ENCODE measurements around the gene ZNF710.

Gene ZNF710

GRCh38 chr15:90015749-90016148 lies 14.6 kb downstream of the ZNF710 start:
- TF ChIP-seq CTCF (IDR thresholded peaks at IDR 0.05; ENCODE audit: control extremely low read depth, extremely low read depth, low read depth, missing control alignments): no peak
- ChIA-PET CTCF (interaction anchor here (0.8 to 2.2 kb wide), 5 partner anchors 11 to 53 kb away, joined by 3 to 8 read pairs (median 4); no protein-coding TSS in a partner anchor), POLR2A (no interaction called here)
- no peak for DNase-seq (ENCODE audit: extremely low spot score)

- ChIA-PET POLR2A (no interaction called here), CTCF (interaction anchor here (0.8 to 5.7 kb wide), 7 partner anchors 10 to 53 kb away, joined by 3 to 29 read pairs (median 4); no protein-coding TSS in a partner anchor)
- no peak for DNase-seq (ENCODE audit: extremely low spot score)
Measured at GRCh38 chr15:90016721-90017120, 15.6 kb downstream of the ZNF710 start.

GRCh38 chr15:90018216-90018831 lies 17.2 kb downstream of the ZNF710 start:
- ChIA-PET CTCF (interaction anchor here (0.6 to 5.7 kb wide), 4 partner anchors 12 to 130 kb away, joined by 3 to 29 read pairs (median 5); no protein-coding TSS in a partner anchor), POLR2A (interaction anchor here (0.6 kb wide), 1 partner anchor 151 kb away, joined by 3 read pairs; no protein-coding TSS in a partner anchor)
- DNase-seq (ENCODE audit: extremely low spot score): no peak
- TF ChIP-seq CTCF (IDR thresholded peaks at IDR 0.05; ENCODE audit: control extremely low read depth, extremely low read depth, low read depth, missing control alignments): no peak

More at GRCh38 chr15:90016721-90017120, 15.6 kb downstream of the ZNF710 start:
- TF ChIP-seq CTCF (IDR thresholded peaks at IDR 0.05; ENCODE audit: control extremely low read depth, extremely low read depth, low read depth, missing control alignments): no peak

- DNase-seq (ENCODE audit: extremely low spot score): no peak
- ChIA-PET POLR2A (interaction anchor here (0.7 kb wide), 1 partner anchor 15 kb away, joined by 3 read pairs; no protein-coding TSS in a partner anchor), CTCF (interaction anchor here (1.1 to 5.7 kb wide), 5 partner anchors 13 to 145 kb away, joined by 3 to 29 read pairs (median 4); no protein-coding TSS in a partner anchor)
- no peak for TF ChIP-seq CTCF (IDR thresholded peaks at IDR 0.05; ENCODE audit: control extremely low read depth, extremely low read depth, low read depth, missing control alignments)
Measured at GRCh38 chr15:90019611-90020010, 18.5 kb downstream of the ZNF710 start.

- CTCF ChIA-PET: interaction anchor here (1.1 to 5.7 kb wide), 6 partner anchors 11 to 145 kb away, joined by 3 to 29 read pairs (median 4); no protein-coding TSS in a partner anchor
- POLR2A ChIA-PET: interaction anchor here (0.7 kb wide), 1 partner anchor 15 kb away, joined by 3 read pairs; no protein-coding TSS in a partner anchor
- no peak for TF ChIP-seq CTCF (IDR thresholded peaks at IDR 0.05; ENCODE audit: control extremely low read depth, extremely low read depth, low read depth, missing control alignments)
- no peak for DNase-seq (ENCODE audit: extremely low spot score)
Measured at GRCh38 chr15:90020021-90020735, 19.1 kb downstream of the ZNF710 start.

- TF ChIP-seq CTCF (IDR thresholded peaks at IDR 0.05; ENCODE audit: control extremely low read depth, extremely low read depth, low read depth, missing control alignments): no peak
- CTCF ChIA-PET: interaction anchor here (1.2 to 5.7 kb wide), 5 partner anchors 7 to 50 kb away, joined by 4 to 29 read pairs (median 7); no protein-coding TSS in a partner anchor
Measured at GRCh38 chr15:90020936-90021507, 19.9 kb downstream of the ZNF710 start.

More at GRCh38 chr15:90020936-90021507, 19.9 kb downstream of the ZNF710 start:
- POLR2A ChIA-PET: no interaction called here
- DNase-seq (ENCODE audit: extremely low spot score): no peak
